Vagina (tissue), 2 donors: ENCODE measurements around the gene SLC66A1. TPM values are rescaled to one million over a fixed set of nuclear protein-coding genes. Genes with fewer than 3 reads are reported as not detected.

ENCODE experiments used
- DNase-seq, 2 donors: peaks; one replicate each; pipeline ENCODE4 v3.0.0-alpha.2; 2017; ENCODE audit errors: extremely low spot score in 2 of 2
- H3K27ac ChIP-seq: fragments of 200-600 bp; sonication (generic); one replicate; pipeline ENCODE4 v1.5.1; 2019
- H3K27me3 ChIP-seq: fragments of 200-600 bp; sonication (generic); one replicate; pipeline ENCODE4 v1.5.1; 2019
- H3K36me3 ChIP-seq, 2 donors: fragments of 200-600 bp; sonication (generic); one replicate each; pipeline ENCODE4 v1.5.1; 2017 to 2019
- H3K4me1 ChIP-seq: fragments of 200-600 bp; sonication (generic); one replicate; pipeline ENCODE4 v1.5.1; 2019
- H3K4me3 ChIP-seq, 2 donors: fragments of 200-600 bp; sonication (generic); 1 replicate in 1 of 2; 2 replicates in 1 of 2; pipeline ENCODE4 v1.5.1; 2016 to 2019
- H3K9me3 ChIP-seq: fragments of 200-600 bp; sonication (generic); one replicate; pipeline ENCODE4 v1.5.1; 2019
- CTCF ChIP-seq, 3 experiments: fragments of 450-650 bp in 2 of 3; fragments of 200-600 bp in 1 of 3; sonication (generic) in 1 of 3; IDR thresholded peaks; one replicate each; pipeline ENCODE4 v1.5.1; 2017 to 2019; ENCODE audit warnings: antibody characterized with exemption in 3 of 3, mild to moderate bottlenecking in 2 of 3, moderate library complexity in 2 of 3
- POLR2A ChIP-seq, 2 donors: fragments of 450-650 bp; IDR thresholded peaks; one replicate each; pipeline ENCODE4 v1.6.1; 2017; ENCODE audit warnings: antibody characterized with exemption in 2 of 2, mild to moderate bottlenecking in 2 of 2, moderate library complexity in 2 of 2
- POLR2AphosphoS5 ChIP-seq, 2 donors: sonication (generic); formaldehyde crosslinking; IDR thresholded peaks; one replicate each; pipeline ENCODE4 v1.9.0; 2017; ENCODE audit warnings: antibody characterized with exemption in 2 of 2, mild to moderate bottlenecking in 2 of 2, low read depth in 1 of 2; ENCODE audit not compliant: insufficient read depth in 1 of 2
- intact Hi-C: fragments of 100-400 bp; cut with DNase I; formaldehyde crosslinking; loops from one replicate; pipeline ENCODE4 v1.15.1; 2023
- total RNA-seq: library from RNA; depleted of rRNA; stranded (reverse); fragments of >200 nt; gene quantifications from one replicate; pipeline ENCODE4 v1.2.3, GENCODE V29; 2016

Gene SLC66A1
- total RNA-seq, 1 donor from 2014 or later, result 21.4 TPM

- Histone ChIP-seq H3K27me3 (no peaks in the 10 kb centered on the region), H3K4me1 (peaks cover 73% of the 10 kb centered on the region), H3K27ac (peak overlapping the region; percentile 69), H3K4me3 (no peak overlapping the region), H3K9me3 (no peaks in the 10 kb centered on the region), H3K36me3 (peaks cover 0 to 25% of the 10 kb centered on the region in 2 donors)
- no peak for TF ChIP-seq POLR2A (IDR thresholded peaks at IDR 0.05)
- no peak for TF ChIP-seq CTCF (IDR thresholded peaks at IDR 0.05)
- no peak for TF ChIP-seq POLR2AphosphoS5 (IDR thresholded peaks at IDR 0.05; ENCODE audit: insufficient read depth in 1 of 2, low read depth in 1 of 2)
- DNase-seq, result no peak
- intact Hi-C loops, result no loop called here
Observed at GRCh38 chr1:19352839-19353238, 40.7 kb downstream of the SLC66A1 start.

- Histone ChIP-seq H3K27me3 (no peaks in the 10 kb centered on the region), H3K4me1 (peaks cover 71% of the 10 kb centered on the region), H3K36me3 (peaks cover 0 to 25% of the 10 kb centered on the region in 2 donors), H3K9me3 (no peaks in the 10 kb centered on the region), H3K4me3 (no peak overlapping the region), H3K27ac (peak overlapping the region; percentile 57)
- no peak for DNase-seq
- intact Hi-C loops, result no loop called here
- no peak for TF ChIP-seq POLR2A (IDR thresholded peaks at IDR 0.05)
Observed at GRCh38 chr1:19353596-19353995, 41.5 kb downstream of the SLC66A1 start.

GRCh38 chr1:19354531-19354981, 42.4 kb downstream of the SLC66A1 start:
- Histone ChIP-seq H3K4me1 (peaks cover 71% of the 10 kb centered on the region), H3K4me3 (no peak overlapping the region), H3K27me3 (no peaks in the 10 kb centered on the region), H3K9me3 (no peaks in the 10 kb centered on the region), H3K36me3 (peaks cover 0 to 25% of the 10 kb centered on the region in 2 donors), H3K27ac (peak overlapping the region; percentile 57)
- TF ChIP-seq POLR2AphosphoS5 (IDR thresholded peaks at IDR 0.05; ENCODE audit: insufficient read depth in 1 of 2, low read depth in 1 of 2) (no peak), POLR2A (IDR thresholded peaks at IDR 0.05) (no peak), CTCF (IDR thresholded peaks at IDR 0.05) (no peak)
- no peak for DNase-seq
- intact Hi-C loops, result no loop called here

GRCh38 chr1:19356266-19356665, 44.1 kb downstream of the SLC66A1 start:
- H3K27ac ChIP-seq, result peak overlapping the region; percentile 21
- no peak overlapping the region for H3K4me3 ChIP-seq
- no peak for TF ChIP-seq CTCF (IDR thresholded peaks at IDR 0.05)
- TF ChIP-seq POLR2AphosphoS5 (IDR thresholded peaks at IDR 0.05; ENCODE audit: insufficient read depth in 1 of 2, low read depth in 1 of 2), result no peak
- TF ChIP-seq POLR2A (IDR thresholded peaks at IDR 0.05), result no peak
- no peaks in the 10 kb centered on the region for H3K27me3 ChIP-seq
- DNase-seq, result no peak
- intact Hi-C loops, result loop anchor here (5.0 kb wide), 1 partner anchor 36 kb away; no protein-coding TSS in a partner anchor
- H3K36me3 ChIP-seq, result peaks cover 0 to 25% of the 10 kb centered on the region in 2 donors
- no peaks in the 10 kb centered on the region for H3K9me3 ChIP-seq
- H3K4me1 ChIP-seq, result peaks cover 74% of the 10 kb centered on the region

- peaks cover 0 to 25% of the 10 kb centered on the region in 2 donors for H3K36me3 ChIP-seq
- intact Hi-C loops, result loop anchor here (5.0 kb wide), 1 partner anchor 35 kb away; no protein-coding TSS in a partner anchor
- TF ChIP-seq POLR2A (IDR thresholded peaks at IDR 0.05) (no peak), CTCF (IDR thresholded peaks at IDR 0.05) (no peak), POLR2AphosphoS5 (IDR thresholded peaks at IDR 0.05; ENCODE audit: insufficient read depth in 1 of 2, low read depth in 1 of 2) (no peak)
- peak overlapping the region; percentile 51 for H3K27ac ChIP-seq
- H3K27me3 ChIP-seq, result no peaks in the 10 kb centered on the region
- peaks cover 76% of the 10 kb centered on the region for H3K4me1 ChIP-seq
- DNase-seq, result no peak
- no peak overlapping the region for H3K4me3 ChIP-seq
- H3K9me3 ChIP-seq, result no peaks in the 10 kb centered on the region
Observed at GRCh38 chr1:19357299-19357986, 45.3 kb downstream of the SLC66A1 start.
